ENCODE results near the gene CXCL3.
"Not testable (repeated sequence)": the region's sequence is repeated elsewhere in the genome, so short reads cannot be mapped to it uniquely, and the experiment has no call there.

Gene CXCL3

DNA sequence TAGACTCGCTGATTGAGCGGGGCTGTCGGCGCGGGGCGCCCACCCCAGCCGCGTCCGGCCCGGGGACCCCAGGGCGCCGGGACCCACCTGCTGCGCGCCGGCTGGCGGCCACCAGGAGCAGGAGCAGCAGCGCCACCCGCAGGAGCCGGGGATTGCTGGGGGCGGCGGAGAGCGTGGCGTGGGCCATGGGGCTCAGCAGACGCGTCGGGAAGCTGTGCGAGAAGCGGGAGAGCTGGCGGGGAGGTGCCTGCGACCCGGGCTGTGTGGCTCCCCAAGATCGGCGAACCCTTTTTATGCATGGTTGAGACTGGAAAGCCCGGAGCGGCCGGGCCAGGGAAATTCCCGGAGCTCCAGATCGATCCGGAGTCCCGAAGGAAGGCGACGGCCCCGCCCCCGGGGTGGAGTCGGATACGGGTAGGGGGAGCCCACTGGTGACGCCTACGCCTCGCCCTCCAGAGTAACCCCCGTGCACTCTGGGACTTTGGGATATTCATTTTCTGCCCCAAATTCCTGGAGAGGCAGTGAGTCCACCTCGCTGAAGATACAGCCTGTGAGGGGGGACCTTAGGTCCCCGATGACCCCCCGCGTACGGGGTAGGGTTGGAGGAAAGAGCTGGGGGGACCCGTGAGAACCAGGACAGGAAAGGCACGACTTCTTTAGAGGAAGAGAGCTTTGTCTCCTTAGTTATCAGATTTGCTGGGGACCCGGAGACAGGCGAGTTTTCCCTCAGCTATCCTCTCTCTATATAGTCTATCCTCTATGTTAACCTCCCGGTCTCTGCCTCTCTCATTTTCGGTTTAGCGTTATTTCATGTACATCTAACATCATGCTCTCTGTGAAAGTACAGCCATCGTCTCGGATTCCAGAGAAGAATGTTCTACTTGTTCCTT lies at the start of gene CXCL3:
Gene CXCL3 (minus strand): TSS at position 265 of the 890 bp plus-strand sequence. CDS start 78 bp downstream, at position 187.
- no peak for DNase-seq (ENCODE audit: low read depth)

GRCh38 chr4:74087481-74087880 lies 49.0 kb upstream of the CXCL3 start:
- DNase-seq (ENCODE audit: low read depth): no peak

GRCh38 chr4:74085669-74086068 lies 47.2 kb upstream of the CXCL3 start:
- no peak for DNase-seq (ENCODE audit: low read depth)

DNA sequence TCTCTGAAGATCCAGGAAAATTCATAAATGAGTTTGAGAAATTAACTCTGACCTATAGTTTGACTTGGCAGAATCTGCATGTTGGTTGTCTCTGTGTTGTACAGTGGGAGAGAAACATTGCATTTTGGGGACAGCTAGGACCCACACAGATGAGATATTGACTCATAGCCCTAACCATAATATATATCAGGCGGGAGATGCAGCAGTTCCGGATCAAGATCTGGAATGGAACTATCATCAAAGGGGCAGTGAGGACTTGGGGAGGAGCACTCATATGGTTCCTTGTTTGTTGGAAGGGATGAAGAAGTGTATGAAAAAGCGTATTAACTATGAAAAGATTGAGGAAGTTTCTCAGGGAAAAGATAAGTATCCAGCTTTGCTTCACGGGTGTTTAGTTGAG lies 46.5 kb upstream of the CXCL3 start:
- no peak for DNase-seq (ENCODE audit: low read depth)

DNA sequence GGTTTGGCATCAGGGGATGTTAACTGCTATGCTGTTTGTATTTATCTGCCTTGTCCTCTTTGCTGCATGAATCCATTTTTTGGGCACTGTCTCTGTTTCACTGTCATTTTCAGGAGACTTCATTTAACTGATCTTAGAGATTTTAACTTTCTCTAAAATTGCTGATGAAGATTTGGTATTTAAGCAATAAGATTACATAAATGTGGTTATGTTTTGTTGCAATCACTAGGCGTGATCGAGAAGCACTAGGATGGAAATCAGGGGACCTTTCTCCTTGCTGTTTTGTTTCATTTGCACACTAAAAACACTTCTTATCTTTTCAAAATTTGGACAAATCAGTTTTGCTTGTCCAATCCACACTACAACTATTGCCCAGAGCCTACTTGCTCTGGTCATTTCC lies 45.1 kb upstream of the CXCL3 start:
- DNase-seq (ENCODE audit: low read depth): no peak

DNA sequence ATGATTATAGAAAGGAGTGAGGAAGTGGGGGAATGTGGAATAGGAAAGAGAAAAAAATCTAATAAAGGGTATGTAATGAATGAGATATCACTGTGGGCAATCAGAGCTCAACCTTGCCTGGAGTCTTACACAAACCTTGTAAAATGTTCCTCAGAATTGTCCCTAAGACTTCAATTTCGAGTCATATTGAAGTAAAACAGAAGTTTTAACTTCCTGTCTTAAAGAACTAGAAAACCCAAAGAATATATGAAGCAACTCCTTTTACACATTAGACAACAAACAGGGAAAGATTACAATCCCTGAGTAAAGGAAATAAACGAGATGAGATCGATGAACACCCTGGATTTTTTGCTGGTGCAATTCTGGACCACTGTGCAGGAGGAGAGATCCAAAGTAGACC lies 42.5 kb upstream of the CXCL3 start:
- no peak for DNase-seq (ENCODE audit: low read depth)

GRCh38 chr4:74080351-74080750 lies 41.9 kb upstream of the CXCL3 start:
- DNase-seq (ENCODE audit: low read depth): not testable (repeated sequence)

- DNase-seq (ENCODE audit: low read depth): not testable (repeated sequence)
These were observed 40.5 kb upstream of the CXCL3 start for GRCh38 chr4:74079024-74079423.

- DNase-seq (ENCODE audit: low read depth): no peak
These were observed 34.9 kb upstream of the CXCL3 start for GRCh38 chr4:74073358-74073757.

DNA sequence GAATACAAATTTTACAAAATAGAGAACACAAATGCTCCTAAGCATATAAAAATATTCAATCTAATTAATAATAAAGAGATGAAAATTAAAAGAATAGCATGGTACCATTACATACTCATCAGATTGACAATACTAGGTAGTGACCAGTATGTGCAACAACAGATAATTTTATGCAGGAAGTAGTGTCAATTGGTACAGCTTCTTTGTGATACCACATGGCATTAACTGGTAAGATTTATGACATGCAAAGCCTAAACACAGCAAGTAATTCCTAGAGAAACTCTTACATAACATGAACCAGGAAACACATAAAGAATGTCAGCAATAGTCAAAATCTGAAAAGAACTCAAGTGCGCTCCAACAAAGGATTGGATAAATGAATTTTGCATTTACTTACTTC lies 34.2 kb upstream of the CXCL3 start:
- no peak for DNase-seq (ENCODE audit: low read depth)

- DNase-seq (ENCODE audit: low read depth): no peak
These were observed 29.1 kb upstream of the CXCL3 start for GRCh38 chr4:74067586-74067985.

- DNase-seq (ENCODE audit: low read depth): no peak
These were observed 27.7 kb upstream of the CXCL3 start for GRCh38 chr4:74066232-74066631.

DNA sequence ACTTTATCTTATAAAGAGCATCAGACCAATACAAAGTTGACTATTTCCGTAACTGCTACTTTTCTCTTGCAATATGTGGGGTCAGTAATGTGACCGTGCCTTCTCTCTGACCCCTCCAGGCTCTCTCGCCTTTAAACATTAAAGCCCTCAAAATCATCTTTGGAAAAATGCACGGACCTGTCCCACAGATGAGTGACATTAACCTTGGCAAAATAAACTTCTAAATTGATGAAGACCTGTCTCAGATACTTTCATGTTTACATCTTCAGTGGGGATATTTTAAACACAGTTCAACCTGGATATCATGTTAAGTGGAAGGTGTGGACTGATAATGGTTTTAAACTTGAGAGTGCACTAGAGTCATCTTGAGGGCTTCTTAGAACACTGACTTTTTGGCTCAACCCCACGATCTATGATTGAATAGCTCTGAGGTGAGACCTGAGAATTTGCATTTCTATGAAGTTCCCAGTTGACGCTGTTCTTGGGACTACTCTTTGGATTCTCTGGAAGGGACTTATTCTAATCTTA lies 26.7 kb upstream of the CXCL3 start:
- no peak for DNase-seq (ENCODE audit: low read depth)

DNA sequence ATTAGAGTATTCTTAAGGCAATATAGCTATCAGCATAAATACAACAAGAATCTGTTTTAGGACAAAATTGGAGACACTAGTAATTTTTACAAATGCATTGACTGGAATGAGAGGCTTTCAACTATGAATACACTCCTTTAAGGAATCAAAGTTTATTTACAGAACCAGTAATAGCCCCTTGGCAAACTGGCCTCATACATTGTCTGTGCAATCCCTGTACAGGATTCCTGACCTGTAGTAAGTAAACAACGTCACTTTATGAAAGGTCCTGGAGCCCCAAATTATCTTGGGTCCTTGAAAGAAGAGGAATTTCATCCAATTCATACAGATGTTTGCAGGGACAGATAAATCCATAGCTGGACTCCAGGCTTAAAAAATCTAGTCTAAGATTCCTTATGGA lies 25.4 kb upstream of the CXCL3 start:
- no peak for DNase-seq (ENCODE audit: low read depth)

DNA sequence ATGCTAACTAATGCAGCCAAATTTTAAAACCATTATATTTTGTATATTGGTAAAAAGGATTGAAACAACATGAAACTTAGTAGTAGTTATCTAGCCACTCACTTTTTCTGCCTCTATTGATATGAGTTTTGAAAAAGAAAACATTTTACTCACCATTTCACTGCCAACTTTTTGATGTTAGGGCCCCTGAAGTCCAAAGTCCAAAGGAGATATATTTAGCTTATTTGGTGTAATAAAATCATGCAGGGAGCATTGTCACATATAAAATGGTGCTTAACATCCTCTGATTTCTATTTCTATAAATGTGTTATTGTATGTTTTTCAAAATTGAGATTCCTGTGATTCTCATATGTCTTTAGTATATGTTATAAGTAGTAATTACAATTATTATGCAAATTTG lies 24.5 kb upstream of the CXCL3 start:
- no peak for DNase-seq (ENCODE audit: low read depth)

- no peak for DNase-seq (ENCODE audit: low read depth)
These were observed 22.9 kb upstream of the CXCL3 start for GRCh38 chr4:74061430-74061829.

DNA sequence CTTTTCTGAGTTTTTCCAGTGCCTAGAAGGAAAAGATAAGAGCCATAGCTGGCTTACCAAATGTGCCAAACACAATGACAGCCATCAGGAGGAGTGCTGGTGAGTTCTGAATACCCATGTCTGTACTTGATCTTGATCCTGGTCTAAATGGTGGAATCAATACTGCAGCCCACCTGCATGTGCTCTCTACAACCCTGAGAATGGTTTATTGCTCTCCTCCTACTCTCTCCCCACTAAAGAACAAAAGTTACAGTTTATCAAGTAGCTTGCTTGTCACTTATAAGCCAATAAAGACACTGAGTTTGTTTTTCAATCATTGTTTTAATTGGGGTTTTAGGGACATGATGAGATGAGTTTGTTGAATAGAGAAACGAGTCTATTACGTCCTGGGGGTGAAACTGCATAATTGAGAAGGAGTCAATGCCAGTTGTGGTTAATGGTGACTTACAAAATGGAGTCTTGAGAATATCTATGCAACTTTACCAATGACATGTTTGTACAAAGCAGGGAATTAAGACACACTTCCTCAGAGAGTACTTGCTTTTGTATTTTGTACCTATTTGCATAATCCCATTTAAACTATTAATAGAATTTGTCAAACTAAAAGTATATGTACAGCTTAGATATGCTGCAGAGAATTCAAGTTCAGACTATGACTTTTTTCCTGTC lies 20.8 kb upstream of the CXCL3 start:
- no peak for DNase-seq (ENCODE audit: low read depth)

DNA sequence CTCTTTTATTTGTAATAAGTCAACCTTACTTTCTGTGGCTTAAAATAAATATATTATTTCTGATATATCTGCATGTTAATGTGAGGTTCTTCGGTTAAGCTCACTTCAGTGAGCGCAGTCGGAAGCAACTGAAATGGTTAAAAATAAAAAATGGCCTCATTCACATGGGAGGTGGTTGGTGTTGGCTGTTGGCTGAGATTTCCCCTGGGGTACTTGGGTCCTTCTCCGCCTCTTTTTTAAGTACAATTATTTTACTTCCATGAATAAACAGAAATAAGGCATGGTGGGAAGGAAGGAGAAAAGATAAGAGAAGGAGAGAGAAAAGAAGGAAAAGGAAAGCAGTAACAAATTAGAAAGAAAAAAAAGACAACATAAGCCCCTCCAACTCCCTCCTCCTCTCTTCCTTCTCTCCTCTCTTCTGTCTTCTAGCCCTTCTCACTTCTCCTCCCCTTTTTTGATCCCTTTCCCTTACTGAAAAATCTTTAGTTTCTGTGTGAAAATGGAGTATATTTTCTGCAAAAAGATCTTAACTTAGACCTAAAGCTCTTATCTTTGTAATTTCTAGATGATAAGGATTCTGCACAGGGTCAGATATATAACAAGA lies 19.7 kb upstream of the CXCL3 start:
- DNase-seq (ENCODE audit: low read depth): no peak

DNA sequence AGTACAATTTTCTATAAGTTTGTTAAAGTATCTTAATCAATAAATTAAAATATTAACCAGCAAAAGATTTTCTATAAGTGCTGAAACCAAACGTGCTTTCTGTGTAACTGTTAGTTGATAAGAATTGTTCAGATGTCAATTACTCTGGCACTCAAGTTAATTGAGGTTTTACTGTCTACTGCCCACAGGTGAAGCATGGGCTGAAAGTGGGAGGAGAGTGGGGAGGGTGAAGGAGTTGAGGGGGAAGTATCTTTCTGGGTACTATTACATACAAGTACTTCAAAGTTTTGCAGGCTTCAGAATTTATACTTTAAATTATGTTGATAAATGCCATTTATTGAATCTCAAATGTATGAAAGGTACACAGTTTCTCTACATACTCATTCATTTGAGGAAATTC lies 19.1 kb upstream of the CXCL3 start:
- DNase-seq (ENCODE audit: low read depth): no peak

GRCh38 chr4:74056858-74057562 lies 18.5 kb upstream of the CXCL3 start:
- no peak for DNase-seq (ENCODE audit: low read depth)

DNA sequence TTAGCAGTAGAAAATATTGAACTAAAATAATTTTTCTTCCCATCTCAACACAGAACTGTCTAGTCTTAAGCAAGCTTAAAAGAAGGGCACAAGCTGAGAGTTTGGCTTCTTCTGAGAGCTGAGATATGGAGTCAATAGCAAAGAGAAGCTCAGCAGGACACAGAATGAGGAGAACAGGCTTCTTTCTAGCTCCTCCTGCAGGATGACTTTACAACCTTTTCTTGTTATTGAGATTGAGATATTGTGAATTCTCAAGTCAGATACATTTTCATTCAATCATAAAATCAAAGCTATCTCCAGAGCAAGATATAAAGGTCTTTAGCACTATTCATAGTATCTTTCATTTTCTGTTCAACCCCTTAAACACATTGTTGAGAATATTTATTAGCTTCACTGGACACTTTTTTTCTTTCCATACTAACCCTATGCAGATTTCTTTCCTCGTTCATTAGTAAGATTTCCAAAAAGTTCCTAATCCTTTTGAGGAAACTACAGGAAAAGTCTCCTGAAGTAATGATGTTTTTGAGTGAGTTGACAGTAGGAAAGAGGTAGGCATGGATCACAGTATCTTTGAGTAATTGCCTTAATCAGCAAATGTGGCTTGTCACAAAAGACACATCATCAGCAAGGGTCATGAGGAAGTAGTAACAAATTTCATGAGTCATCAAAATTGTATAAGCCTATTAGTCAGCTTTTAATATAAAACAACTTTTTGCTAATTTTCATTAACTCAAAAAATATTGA lies 17.8 kb upstream of the CXCL3 start:
- no peak for DNase-seq (ENCODE audit: low read depth)
